ENCODE data around the gene MXD3. TPM values are rescaled to one million over a fixed set of nuclear protein-coding genes. Genes with fewer than 3 reads are reported as not detected.
"Not testable (repeated sequence)": the region's sequence is repeated elsewhere in the genome, so short reads cannot be mapped to it uniquely, and the experiment has no call there.

MXD3 gene
- total RNA-seq, 3 donors from 2014 or later = 4.2 to 10.5 (median 9.4) TPM

- no peak for DNase-seq (ENCODE audit: low spot score in 2 of 2)
- peak overlapping the region; percentile 46 to 81 for H3K27ac ChIP-seq
- TF ChIP-seq POLR2A (IDR thresholded peaks at IDR 0.05) (no peak), POLR2AphosphoS5 (IDR thresholded peaks at IDR 0.05) (no peak), CTCF (IDR thresholded peaks at IDR 0.05) (no peak)
- no peaks in the 10 kb centered on the region for H3K36me3 ChIP-seq
- H3K27me3 ChIP-seq = no peaks in the 10 kb centered on the region
- peak overlapping the region in 1 of 3 donors; percentile 3 for H3K4me3 ChIP-seq
- H3K4me1 ChIP-seq = peaks cover 10 to 24% of the 10 kb centered on the region in 2 donors
- H3K9me3 ChIP-seq = no peaks in the 10 kb centered on the region
- intact Hi-C loops (cut with DNase I; ENCODE audit: low total_unique reads) = no loop called here
These were observed 3.9 kb downstream of the MXD3 start for GRCh38 chr5:177307544-177308363.

GRCh38 chr5:177306674-177307543 lies 4.8 kb downstream of the MXD3 start:
- TF ChIP-seq CTCF (IDR thresholded peaks at IDR 0.05) = no peak
- TF ChIP-seq POLR2AphosphoS5 (IDR thresholded peaks at IDR 0.05) = peak in 1 of 3 donors; percentile 30
- H3K36me3 ChIP-seq = no peaks in the 10 kb centered on the region
- H3K9me3 ChIP-seq = no peaks in the 10 kb centered on the region
- no peak overlapping the region for H3K4me3 ChIP-seq
- H3K27ac ChIP-seq = peak overlapping the region; percentile 46 to 81
- H3K4me1 ChIP-seq = peaks cover 16 to 28% of the 10 kb centered on the region in 2 donors
- peak in 1 of 2 donors; percentile 51 for DNase-seq (ENCODE audit: low spot score in 2 of 2)
- intact Hi-C loops (cut with DNase I; ENCODE audit: low total_unique reads) = no loop called here
- H3K27me3 ChIP-seq = no peaks in the 10 kb centered on the region

GRCh38 chr5:177306103-177306640 lies 5.5 kb downstream of the MXD3 start:
- intact Hi-C loops (cut with DNase I; ENCODE audit: low total_unique reads); H3K27me3 ChIP-seq; H3K9me3 ChIP-seq; H3K36me3 ChIP-seq; H3K4me3 ChIP-seq; DNase-seq (ENCODE audit: low spot score in 2 of 2): not testable (repeated sequence)
- Histone ChIP-seq H3K27ac (peak overlapping the region; percentile 46 to 79), H3K4me1 (peaks cover 16 to 31% of the 10 kb centered on the region in 2 donors)

GRCh38 chr5:177304392-177305119 lies 7.1 kb downstream of the MXD3 start:
- peak overlapping the region; percentile 85 to 90 for H3K27ac ChIP-seq
- TF ChIP-seq CTCF (IDR thresholded peaks at IDR 0.05) = no peak
- TF ChIP-seq POLR2AphosphoS5 (IDR thresholded peaks at IDR 0.05) = no peak
- TF ChIP-seq POLR2A (IDR thresholded peaks at IDR 0.05) = no peak
- H3K27me3 ChIP-seq = no peaks in the 10 kb centered on the region
- peak overlapping the region; percentile 89 to 94 (median 90) for H3K4me3 ChIP-seq
- peaks cover 16 to 36% of the 10 kb centered on the region in 2 donors for H3K4me1 ChIP-seq
- no peaks in the 10 kb centered on the region for H3K36me3 ChIP-seq
- H3K9me3 ChIP-seq = no peaks in the 10 kb centered on the region
- no peak for DNase-seq (ENCODE audit: low spot score in 2 of 2)
- intact Hi-C loops (cut with DNase I; ENCODE audit: low total_unique reads) = no loop called here

GRCh38 chr5:177303925-177304391 lies 7.7 kb downstream of the MXD3 start:
- Histone ChIP-seq H3K27ac (peak overlapping the region; percentile 85 to 90), H3K4me1 (peaks cover 16 to 36% of the 10 kb centered on the region in 2 donors), H3K9me3 (no peaks in the 10 kb centered on the region), H3K36me3 (no peaks in the 10 kb centered on the region), H3K27me3 (no peaks in the 10 kb centered on the region), H3K4me3 (peak overlapping the region; percentile 89 to 94 (median 90))
- intact Hi-C loops (cut with DNase I; ENCODE audit: low total_unique reads) = no loop called here
- no peak for DNase-seq (ENCODE audit: low spot score in 2 of 2)
- TF ChIP-seq POLR2A (IDR thresholded peaks at IDR 0.05) (no peak), CTCF (IDR thresholded peaks at IDR 0.05) (no peak), POLR2AphosphoS5 (IDR thresholded peaks at IDR 0.05) (no peak)

All from breast epithelium (tissue), 4 donors.